Amygdala (tissue), 56 donors: ENCODE data around the gene SPTA1.
"Not testable (repeated sequence)": the region's sequence is repeated elsewhere in the genome, so short reads cannot be mapped to it uniquely, and the experiment has no call there.

ENCODE experiments used
- DNase-seq, 56 donors: peaks; one replicate each; lab custom pipeline; 2025; lab: John Stamatoyannopoulos, UW

Gene SPTA1

GRCh38 chr1:158686111-158687009 lies at the start of gene SPTA1:
TSS of gene SPTA1 (minus strand) at chr1:158686715. CDS start at chr1:158686517, 198 bp downstream.
- DNase-seq = no peak

GRCh38 chr1:158735848-158736247 lies 49.3 kb upstream of the SPTA1 start:
- no peak for DNase-seq

GRCh38 chr1:158732524-158732923 lies 46.0 kb upstream of the SPTA1 start:
- no peak for DNase-seq

GRCh38 chr1:158731707-158732106 lies 45.2 kb upstream of the SPTA1 start:
- DNase-seq = no peak

GRCh38 chr1:158730453-158730852 lies 43.9 kb upstream of the SPTA1 start:
- DNase-seq = no peak

- DNase-seq = no peak
Measured at GRCh38 chr1:158728510-158729225, 42.2 kb upstream of the SPTA1 start.

- no peak for DNase-seq
Measured at GRCh38 chr1:158724442-158724841, 37.9 kb upstream of the SPTA1 start.

GRCh38 chr1:158720620-158721019 lies 34.1 kb upstream of the SPTA1 start, which contains the start of gene OR6K3:
TSS of gene OR6K3 (minus strand) at chr1:158720720. CDS start at chr1:158718115, 2,605 bp downstream.
- no peak for DNase-seq

GRCh38 chr1:158719664-158720063 lies 33.1 kb upstream of the SPTA1 start:
- no peak for DNase-seq

GRCh38 chr1:158717344-158717743 lies 30.8 kb upstream of the SPTA1 start:
- no peak for DNase-seq

GRCh38 chr1:158716335-158716734 lies 29.8 kb upstream of the SPTA1 start:
- DNase-seq = no peak

GRCh38 chr1:158714754-158715153 lies 28.2 kb upstream of the SPTA1 start:
- no peak for DNase-seq

GRCh38 chr1:158711098-158711497 lies 24.6 kb upstream of the SPTA1 start:
- no peak for DNase-seq

GRCh38 chr1:158706096-158706495 lies 19.6 kb upstream of the SPTA1 start:
- no peak for DNase-seq

- no peak for DNase-seq
Measured at GRCh38 chr1:158700552-158700951, 14.0 kb upstream of the SPTA1 start, which contains the start of gene OR6K2. TSS of gene OR6K2 (minus strand) at chr1:158700652. CDS start at chr1:158700652, 0 bp downstream.

- no peak for DNase-seq
Measured at GRCh38 chr1:158694596-158694995, 8.1 kb upstream of the SPTA1 start.

- DNase-seq = no peak
Measured at GRCh38 chr1:158692356-158692755, 5.8 kb upstream of the SPTA1 start.

- DNase-seq = no peak
Measured at GRCh38 chr1:158691907-158692306, 5.4 kb upstream of the SPTA1 start.

- DNase-seq = not testable (repeated sequence)
Measured at GRCh38 chr1:158691149-158691548, 4.6 kb upstream of the SPTA1 start.

GRCh38 chr1:158689875-158690274 lies 3.4 kb upstream of the SPTA1 start:
- no peak for DNase-seq

- DNase-seq = no peak
Measured at GRCh38 chr1:158689110-158689509, 2.6 kb upstream of the SPTA1 start.
